B cell (primary cell): ENCODE data around the gene NR6A1.

Experiments
- EZH2 ChIP-seq: IDR thresholded peaks from 2 replicates; pipeline ENCODE4 v1.6.1; 2012; ENCODE audit warnings: borderline replicate concordance, low read depth, mild to moderate bottlenecking, moderate library complexity, low read length; ENCODE audit not compliant: insufficient read depth, poor library complexity, severe bottlenecking
- TF ChIP-seq, protein P1 (sequence below): fragments of 200-600 bp; IDR thresholded peaks from one replicate; pipeline ENCODE4 v1.8.0; 2022; ENCODE audit warnings: antibody characterized with exemption, mild to moderate bottlenecking

DNA sequence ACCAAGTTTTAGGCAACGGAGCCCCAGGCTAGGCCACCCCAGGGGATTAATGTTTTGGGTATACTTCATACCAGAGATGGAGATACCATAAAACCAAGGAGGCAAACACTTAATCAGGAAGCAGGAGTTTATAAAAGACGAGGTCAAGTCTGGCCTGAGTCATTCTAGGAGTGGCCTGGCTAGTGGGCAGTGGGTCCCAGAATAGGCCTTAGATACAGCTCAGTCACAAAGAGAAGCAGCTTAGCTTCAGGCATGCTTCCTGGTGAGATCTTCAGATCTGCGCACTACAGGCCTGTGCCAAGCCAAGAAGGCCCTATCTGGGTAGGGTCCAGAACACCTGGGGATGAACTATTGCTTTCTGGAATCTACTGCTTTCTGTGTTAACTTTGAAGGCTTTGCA is 243.3 kb downstream of the NR6A1 start:
- TF ChIP-seq, protein P1, sequence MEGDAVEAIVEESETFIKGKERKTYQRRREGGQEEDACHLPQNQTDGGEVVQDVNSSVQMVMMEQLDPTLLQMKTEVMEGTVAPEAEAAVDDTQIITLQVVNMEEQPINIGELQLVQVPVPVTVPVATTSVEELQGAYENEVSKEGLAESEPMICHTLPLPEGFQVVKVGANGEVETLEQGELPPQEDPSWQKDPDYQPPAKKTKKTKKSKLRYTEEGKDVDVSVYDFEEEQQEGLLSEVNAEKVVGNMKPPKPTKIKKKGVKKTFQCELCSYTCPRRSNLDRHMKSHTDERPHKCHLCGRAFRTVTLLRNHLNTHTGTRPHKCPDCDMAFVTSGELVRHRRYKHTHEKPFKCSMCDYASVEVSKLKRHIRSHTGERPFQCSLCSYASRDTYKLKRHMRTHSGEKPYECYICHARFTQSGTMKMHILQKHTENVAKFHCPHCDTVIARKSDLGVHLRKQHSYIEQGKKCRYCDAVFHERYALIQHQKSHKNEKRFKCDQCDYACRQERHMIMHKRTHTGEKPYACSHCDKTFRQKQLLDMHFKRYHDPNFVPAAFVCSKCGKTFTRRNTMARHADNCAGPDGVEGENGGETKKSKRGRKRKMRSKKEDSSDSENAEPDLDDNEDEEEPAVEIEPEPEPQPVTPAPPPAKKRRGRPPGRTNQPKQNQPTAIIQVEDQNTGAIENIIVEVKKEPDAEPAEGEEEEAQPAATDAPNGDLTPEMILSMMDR = no peak
- no peak for TF ChIP-seq EZH2
